ENCODE data around the gene FLRT2.

Gene FLRT2

DNA sequence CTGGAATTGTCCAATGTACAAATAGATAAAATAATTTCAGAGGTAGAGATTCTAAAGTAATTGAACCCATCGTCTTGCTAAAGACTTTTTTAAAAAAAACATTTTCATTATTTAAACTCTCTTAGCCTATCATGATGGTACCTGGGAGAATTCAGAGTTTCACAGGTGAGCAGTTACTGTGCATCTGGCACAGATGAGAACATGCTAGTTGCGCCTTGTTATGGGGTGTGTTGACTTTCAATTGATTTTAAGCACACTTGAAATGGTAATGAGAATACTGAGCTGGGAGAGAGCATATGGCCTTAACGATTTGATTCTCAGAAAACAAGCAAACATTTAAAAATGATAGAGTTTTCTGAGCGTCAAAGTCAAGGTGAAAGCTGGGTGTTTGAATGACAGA lies 66.6 kb downstream of the FLRT2 start:
- DNase-seq (ENCODE audit: low read depth), result no peak

DNA sequence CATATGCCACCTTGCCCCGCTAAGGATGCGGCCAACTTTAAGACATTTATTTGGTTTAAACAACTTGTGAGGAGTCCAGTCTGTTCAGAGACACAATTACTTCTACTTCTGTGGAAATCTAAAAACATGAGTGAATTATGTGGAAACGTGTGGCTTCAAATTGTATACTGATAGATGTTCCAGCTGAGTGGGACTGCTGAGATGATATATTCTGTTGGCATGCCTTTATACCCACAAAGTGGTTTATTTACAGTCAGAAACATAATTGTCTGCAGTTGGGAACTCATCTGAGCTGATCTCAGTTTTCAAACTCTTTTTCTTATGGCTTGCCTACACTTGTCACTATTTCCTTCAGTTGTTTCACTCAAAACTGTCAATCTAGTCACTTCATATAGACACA lies 67.8 kb downstream of the FLRT2 start:
- DNase-seq (ENCODE audit: low read depth), result no peak

DNA sequence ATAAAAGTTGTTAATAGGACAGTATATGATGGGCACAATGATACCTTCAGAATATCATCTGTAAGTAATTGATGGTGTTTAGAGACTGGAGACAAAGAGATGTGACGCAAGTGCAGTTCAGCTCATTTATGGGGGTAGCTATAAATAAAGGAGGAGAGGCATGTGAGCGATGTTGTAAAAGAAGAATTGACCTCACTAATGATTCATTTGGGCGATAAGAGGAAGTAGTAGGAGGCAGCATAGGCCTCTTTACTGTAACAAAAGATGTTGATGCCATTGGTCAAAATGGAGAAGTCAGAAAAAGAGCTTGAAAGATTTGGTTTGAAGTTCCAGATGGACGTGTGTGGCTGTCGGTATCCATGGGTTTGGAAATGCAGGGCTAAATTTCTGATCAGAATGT lies 70.0 kb downstream of the FLRT2 start:
- DNase-seq (ENCODE audit: low read depth), result no peak

DNA sequence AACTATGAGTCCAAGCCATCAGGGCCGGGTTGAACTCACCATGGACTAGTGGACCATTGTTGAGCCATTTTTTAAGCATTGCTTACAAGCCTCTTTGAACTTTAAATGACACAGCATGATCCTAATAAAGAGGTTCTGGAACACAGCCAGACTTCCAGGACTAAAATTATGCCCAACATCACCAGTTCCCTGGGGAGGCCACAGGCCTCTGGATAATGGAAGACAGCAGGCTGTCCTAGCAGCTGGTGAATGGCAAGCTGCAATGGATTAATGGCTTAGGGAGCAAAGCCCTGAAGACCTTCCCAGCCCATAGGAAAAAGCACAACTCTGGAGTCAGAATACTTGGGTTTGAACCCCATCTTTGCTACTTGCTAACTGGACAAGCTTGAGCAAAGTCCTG lies 71.3 kb downstream of the FLRT2 start:
- DNase-seq (ENCODE audit: low read depth), result no peak

DNA sequence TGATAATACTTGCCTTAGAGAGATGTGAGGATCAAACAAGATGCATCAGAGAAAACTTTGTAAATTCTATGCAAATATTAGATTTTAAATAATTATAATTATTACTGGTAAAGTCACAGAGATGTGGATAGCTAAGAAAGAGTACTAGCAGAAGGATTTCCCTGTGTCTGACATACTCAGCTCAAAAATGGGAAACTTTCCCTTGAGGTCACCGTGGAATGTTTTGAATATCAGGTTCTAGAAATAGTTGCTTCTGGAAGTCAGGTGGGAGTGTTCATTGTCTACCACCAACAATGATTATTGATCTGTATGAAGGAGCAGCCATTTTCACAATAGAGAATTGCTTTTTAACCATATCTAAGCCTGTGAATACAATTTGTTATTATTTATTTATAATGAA lies 71.7 kb downstream of the FLRT2 start:
- DNase-seq (ENCODE audit: low read depth), result no peak

DNA sequence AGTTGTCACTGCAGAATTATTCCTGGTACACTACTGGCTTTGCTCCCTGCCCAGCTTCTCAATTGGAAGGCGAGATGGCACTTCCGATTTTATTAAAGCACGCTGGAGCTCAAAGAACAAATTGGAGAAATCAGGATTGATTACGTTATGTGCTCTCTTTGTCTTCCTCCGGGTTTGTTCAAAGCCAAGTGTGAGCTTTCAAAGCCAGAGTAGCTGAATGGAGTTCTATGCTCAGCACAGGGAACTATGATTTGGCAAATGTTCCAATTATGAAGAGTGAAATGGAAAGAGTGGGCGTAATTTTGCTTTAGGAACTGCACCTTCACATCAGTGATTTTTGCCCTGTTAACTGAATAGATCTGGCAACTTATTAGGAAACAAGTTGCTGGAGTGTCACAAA lies 72.4 kb downstream of the FLRT2 start:
- no peak for DNase-seq (ENCODE audit: low read depth)

DNA sequence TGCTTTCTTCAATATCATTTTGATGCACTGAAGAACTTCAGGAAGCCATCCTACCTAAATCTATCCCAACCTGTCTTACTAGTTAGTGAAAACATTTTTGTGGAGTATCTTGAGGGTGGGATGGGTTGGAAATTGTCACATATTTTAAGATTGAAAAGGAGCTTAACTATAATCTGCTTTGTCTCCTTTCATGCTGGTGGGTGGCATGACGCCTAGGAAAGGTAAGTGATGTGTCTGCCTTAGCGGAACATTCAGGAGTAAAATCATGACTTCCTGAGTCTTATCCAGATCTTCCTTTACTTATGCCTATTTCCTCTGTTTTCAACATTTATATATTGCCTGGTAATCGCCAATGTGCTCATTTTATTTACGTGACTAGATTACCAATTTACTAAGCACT lies 74.1 kb downstream of the FLRT2 start:
- no peak for DNase-seq (ENCODE audit: low read depth)

DNA sequence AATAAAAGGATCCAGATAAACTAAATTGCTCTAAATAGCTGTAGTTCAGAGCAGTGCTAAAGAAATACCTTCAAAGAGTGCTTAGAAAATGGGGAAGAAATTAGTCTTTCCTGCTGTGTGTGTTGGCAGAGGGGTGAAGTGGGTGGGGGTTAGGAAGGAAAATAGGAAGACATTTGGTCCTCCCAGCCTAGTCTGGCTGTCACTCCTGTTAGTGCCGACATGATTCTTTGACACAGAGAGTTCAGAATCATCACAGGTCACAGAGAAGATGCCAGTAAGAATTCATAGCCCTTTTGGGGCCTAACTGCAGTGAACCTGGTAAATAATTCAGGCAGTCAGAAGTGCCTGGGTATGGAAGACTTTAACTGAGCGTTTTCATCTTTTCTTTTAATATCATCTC lies 74.8 kb downstream of the FLRT2 start:
- DNase-seq (ENCODE audit: low read depth), result no peak

DNA sequence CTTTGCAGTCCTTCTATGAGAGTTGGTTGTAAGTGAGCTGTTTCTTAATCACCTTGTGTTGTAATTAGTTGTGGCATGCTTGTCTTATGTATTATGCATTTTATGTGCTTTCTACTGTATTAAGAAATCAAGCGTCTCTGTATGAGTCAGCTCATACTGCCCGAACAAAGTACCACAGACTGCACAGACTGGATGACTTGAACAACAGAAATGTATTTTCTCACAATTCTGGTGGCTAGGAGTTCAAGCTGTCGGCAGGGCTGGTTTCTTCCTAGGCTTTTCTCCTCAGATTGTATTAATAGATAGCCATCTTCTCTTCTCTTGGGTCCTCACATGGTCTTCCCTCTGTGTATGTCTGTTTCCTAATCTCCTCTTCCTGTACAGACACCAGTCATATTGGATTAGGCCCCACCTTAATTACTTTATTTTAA lies 77.7 kb downstream of the FLRT2 start:
- no peak for DNase-seq (ENCODE audit: low read depth)

DNA sequence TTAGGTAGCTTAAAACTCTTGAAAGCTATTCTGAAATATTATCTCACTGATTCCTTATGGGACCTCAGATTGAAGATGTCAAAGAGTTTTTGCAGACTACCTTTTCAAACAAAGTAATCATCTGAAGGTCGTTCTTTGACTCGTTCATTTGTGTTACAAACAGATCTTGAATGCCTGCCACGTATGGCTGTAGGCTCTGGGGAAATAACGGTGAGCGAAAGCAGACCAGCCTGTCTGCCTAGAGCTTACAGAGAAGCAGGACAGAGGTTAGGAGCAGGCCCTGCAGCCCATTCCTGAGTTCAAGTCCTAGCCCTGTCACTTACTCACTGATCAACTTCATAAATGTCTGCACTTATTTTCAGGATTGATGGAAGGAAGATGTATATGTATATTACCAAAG lies 83.6 kb downstream of the FLRT2 start:
- no peak for DNase-seq (ENCODE audit: low read depth)

DNA sequence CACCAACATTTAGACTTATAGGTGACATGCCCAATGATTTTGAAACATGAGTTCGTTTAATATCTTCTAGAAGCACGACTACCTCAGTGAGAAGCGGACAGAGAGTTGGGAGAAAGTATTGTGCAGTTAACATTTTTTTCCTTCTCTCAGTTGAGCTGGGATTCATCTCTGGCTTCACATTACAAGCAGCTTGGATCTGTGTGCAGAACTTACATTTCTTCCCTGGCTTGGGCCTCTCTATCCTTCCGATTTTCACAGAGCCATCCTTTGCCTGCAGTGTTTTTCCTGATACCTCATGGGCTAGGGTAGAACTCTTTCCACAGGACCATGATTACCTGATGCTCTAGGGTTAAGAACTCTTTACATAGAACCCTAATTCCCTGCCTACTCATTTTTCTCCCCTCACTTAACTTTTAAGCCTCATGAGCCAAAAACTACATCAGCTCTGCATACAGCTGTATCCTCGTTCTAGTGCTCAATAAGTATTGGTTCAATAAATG lies 86.5 kb downstream of the FLRT2 start:
- no peak for DNase-seq (ENCODE audit: low read depth)

DNA sequence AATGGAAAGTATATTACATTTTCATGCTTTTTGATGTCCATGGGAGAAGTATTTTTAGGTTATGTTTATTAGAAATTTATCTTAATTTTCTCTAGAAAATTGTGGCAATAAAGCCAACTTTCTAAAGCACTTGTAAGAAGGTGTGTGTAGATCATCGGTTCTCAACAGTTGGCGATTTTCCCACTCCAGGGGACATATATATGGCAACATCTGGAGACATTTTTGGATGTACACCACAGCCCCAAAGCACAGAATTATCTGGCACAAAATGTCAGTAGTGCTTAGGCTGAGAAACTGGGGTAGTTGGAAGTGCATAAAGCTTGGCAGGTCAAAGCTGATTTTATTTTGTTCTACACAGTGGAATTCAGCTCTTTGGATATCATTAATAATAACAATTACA lies 86.9 kb downstream of the FLRT2 start:
- DNase-seq (ENCODE audit: low read depth), result no peak

DNA sequence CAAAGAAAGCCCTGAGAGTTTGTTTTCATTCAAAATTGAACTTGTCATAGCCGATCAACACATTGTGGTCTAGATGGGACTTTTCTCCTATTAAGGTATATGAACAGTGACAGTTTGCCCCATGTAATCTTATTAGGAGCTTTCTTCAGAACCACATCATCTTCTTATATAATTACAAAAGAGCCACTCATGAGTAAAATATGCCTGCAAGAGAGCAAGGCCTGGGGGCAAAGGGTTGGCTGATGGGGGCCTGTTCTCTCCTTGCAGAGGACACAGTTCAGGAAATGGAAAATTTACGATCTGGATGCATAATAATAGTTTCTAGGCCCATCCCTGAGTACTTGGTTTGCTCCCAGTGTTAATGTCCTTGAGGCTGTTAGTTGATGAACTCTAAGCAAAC lies 87.8 kb downstream of the FLRT2 start:
- DNase-seq (ENCODE audit: low read depth), result no peak

DNA sequence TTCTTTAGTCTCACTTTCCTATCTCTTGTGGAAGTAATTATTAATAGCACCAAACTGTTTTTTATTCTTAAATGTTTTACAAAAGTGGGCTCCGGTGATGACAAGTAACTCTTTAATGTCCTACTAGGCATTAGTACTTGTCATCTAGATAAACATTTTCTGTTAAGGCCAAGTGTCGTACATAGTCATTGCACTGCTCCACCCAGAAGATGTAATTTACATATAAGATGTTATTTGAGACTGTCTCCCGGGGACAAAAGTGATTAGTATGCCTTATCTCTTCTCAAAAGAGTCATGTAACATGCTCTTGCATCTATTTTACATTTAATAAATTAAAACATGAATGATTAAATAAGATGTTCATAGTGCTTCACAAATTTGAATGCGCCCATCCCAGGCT lies 88.4 kb downstream of the FLRT2 start:
- no peak for DNase-seq (ENCODE audit: low read depth)

DNA sequence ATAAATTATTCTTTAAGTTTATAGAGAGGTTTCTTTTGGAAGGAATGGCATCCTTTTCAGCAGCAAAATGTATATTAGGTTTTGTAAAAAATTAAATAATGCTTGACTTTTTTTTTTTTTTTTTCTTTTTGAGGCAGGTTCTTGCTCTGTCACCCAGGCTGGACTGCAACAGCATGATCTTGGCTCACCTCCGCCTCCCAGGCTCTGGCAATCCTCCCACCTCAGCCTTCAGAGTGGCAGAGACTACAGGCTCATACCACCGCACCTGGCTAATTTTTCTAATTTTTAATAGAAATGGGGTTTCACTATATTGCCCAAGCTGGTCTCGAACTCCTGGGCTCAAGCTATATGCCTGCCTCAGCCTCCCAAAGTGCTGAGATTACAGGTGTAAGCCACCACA lies 89.0 kb downstream of the FLRT2 start:
- no peak for DNase-seq (ENCODE audit: low read depth)

DNA sequence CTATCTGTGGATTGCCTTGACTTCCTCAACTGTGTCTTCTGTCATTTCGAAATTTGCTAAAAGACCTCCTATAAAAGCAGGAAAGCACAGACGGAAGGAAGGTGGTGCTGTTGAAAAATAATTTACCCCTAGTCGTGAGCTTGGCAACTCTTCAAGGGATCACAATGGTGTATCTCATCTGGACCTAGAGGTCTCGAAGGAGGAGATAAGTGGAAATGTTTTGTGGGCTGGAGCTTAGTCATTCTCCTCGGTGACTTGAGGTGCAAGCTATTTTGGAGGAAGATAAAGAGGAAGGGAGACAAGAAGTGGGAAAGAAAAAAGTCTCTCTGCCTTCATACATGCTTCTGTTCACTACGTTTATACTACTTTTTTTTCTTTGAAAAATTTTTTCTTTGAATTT lies 89.9 kb downstream of the FLRT2 start:
- no peak for DNase-seq (ENCODE audit: low read depth)

DNA sequence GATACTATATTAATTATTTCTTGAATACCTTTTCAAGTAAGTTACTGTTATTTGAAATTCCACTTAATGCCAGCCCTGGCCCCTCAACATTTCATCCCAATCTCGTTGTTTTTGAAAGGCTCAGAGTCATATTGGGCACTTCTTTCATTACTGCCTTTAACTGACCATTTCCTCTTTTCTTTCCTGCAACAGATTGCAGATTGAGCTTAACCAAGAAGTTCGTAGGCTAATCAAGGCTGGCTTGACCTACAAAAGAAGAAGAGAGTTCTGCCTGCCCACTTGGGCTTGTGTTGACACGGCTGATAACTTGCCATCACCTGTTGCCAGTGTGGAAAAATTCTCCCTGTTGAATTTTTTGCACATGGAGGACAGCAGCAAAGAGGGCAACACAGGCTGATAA lies 91.0 kb downstream of the FLRT2 start:
- no peak for DNase-seq (ENCODE audit: low read depth)

DNA sequence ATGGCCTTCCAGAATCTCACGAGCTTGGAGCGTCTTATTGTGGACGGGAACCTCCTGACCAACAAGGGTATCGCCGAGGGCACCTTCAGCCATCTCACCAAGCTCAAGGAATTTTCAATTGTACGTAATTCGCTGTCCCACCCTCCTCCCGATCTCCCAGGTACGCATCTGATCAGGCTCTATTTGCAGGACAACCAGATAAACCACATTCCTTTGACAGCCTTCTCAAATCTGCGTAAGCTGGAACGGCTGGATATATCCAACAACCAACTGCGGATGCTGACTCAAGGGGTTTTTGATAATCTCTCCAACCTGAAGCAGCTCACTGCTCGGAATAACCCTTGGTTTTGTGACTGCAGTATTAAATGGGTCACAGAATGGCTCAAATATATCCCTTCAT lies 92.2 kb downstream of the FLRT2 start:
- DNase-seq (ENCODE audit: low read depth), result no peak

DNA sequence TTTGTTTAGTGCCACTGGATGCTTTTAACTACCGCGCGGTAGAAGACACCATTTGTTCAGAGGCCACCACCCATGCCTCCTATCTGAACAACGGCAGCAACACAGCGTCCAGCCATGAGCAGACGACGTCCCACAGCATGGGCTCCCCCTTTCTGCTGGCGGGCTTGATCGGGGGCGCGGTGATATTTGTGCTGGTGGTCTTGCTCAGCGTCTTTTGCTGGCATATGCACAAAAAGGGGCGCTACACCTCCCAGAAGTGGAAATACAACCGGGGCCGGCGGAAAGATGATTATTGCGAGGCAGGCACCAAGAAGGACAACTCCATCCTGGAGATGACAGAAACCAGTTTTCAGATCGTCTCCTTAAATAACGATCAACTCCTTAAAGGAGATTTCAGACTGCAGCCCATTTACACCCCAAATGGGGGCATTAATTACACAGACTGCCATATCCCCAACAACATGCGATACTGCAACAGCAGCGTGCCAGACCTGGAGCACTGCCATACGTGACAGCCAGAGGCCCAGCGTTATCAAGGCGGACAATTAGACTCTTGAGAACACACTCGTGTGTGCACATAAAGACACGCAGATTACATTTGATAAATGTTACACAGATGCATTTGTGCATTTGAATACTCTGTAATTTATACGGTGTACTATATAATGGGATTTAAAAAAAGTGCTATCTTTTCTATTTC lies 93.2 kb downstream of the FLRT2 start:
- DNase-seq (ENCODE audit: low read depth), result no peak

DNA sequence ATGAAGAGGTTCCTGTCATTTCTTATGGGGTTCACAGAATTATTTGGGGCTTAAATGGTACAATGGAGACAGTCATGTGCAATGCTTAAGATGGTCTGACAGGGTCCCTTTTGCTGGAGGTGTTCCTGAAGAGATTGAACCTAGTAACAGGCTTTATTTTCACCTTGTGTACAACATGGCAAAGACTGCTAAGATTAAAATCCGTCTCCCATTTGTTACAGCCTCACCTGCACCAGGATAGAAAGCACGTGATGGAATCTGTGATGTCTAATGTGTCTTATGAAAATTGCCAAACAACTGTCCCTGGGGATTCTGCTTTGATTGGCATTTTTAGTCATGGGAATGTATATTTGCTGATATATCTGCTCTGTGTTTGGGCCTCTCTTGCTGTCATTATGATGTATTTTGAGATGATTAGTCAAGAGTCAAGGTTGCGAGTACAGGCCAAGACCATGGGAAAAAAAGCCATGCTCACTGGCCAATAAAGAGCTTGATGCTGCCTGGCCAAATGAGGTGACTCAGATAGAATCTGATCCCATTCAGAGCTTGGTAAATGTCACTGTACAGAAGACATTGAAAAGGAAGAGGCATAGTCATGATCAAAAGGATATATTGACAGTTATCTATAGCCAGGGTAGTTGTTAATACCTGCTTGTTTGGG lies 96.1 kb downstream of the FLRT2 start:
- no peak for DNase-seq (ENCODE audit: low read depth)

DNA sequence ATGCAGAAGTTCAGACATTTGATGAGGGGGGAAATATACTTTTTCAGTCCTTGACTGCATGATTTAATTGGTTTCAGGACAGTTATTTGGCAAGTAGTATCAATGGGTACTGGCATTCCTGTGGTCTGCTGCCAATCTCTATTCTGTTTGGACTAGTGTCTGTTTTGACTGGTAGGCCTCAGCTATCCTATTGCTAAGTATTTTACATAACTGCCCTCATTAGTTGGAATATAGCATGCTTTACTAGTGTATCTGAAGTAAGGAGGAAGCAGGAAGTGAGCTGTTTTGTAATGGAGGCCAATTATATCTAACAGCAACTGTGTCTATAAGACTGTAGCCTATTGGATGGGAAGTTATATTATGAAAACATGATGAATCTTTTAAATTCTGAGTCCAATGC lies 104.3 kb downstream of the FLRT2 start:
- DNase-seq (ENCODE audit: low read depth), result no peak

DNA sequence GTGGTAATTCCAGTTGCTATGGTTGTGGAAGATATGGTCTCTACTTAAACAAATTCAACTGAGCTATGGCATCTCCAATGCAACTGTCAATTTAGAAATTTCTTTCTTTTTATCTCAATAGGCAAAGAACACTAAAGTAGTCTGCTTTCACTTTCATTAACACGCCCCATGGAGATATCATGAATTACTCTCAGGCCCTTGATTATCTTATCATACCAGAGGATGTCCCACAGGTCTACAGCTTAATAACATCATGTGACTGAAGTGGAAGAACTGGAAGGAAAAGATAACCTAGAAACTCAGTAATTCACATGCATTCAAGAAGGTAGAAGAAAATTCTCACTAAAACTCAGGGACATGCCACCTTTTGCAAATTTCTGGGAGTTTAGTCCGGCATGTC lies 114.3 kb downstream of the FLRT2 start:
- no peak for DNase-seq (ENCODE audit: low read depth)

DNA sequence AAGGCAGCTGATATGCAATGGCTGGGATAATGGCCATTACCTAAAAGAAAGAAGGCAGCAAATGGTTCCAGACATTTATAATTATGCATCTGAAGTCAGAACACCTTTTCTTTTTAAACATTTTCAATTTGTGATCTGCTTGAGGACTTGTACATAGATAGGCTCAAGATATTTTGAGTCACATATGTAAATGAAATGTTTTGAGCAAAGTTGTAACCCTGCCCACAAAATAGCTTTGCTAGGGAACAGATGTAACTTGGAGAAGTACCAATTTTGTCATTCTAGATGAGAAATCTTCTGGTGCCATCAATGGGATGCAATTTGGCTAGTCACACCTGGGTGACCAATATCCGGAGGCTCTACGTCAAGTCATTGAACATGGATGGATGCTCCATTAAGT lies 123.1 kb downstream of the FLRT2 start:
- DNase-seq (ENCODE audit: low read depth), result no peak

Data from T follicular helper cell (primary cell).